H1 (cell line): Measurements from ENCODE around the gene KIAA1755.

ENCODE experiments used
- CEBPB ChIP-seq: IDR thresholded peaks from 2 replicates; pipeline ENCODE4 v1.6.1; 2012; ENCODE audit warnings: low read depth, low read length
- CHD2 ChIP-seq: IDR thresholded peaks from 2 replicates; pipeline ENCODE4 v1.6.1; 2012; ENCODE audit warnings: low read length, improper control_type of control experiment
- EP300 ChIP-seq, 2 experiments: IDR thresholded peaks; 1 replicate in 1 of 2; 2 replicates in 1 of 2; pipeline ENCODE4 v1.6.1; 2011 to 2012; ENCODE audit warnings: low read depth in 2 of 2, low read length in 2 of 2, mild to moderate bottlenecking in 2 of 2, borderline replicate concordance in 1 of 2, inconsistent platforms in 1 of 2, moderate library complexity in 1 of 2
- MAFK ChIP-seq: IDR thresholded peaks from 2 replicates; pipeline ENCODE4 v1.6.1; 2012; ENCODE audit warnings: low read depth, mild to moderate bottlenecking, improper control_type of control experiment, low read length
- POLR2A ChIP-seq, 2 experiments: IDR thresholded peaks; 1 replicate in 1 of 2; 2 replicates in 1 of 2; pipeline ENCODE4 v1.6.1; 2011; ENCODE audit warnings: low read depth in 2 of 2, low read length in 2 of 2, mild to moderate bottlenecking in 2 of 2; ENCODE audit errors: control extremely low read depth in 1 of 2
- POLR2AphosphoS5 ChIP-seq: IDR thresholded peaks from 2 replicates; pipeline ENCODE4 v1.6.1; 2011; ENCODE audit warnings: low read depth, low read length
- YY1 ChIP-seq: IDR thresholded peaks from 2 replicates; pipeline ENCODE4 v1.6.1; 2011; ENCODE audit warnings: low read depth, mild to moderate bottlenecking, low read length
- TF ChIP-seq, protein P1 (sequence below), 3 experiments: IDR thresholded peaks; 1 replicate in 2 of 3; 2 replicates in 1 of 3; pipeline versions ENCODE4 v1.5.1 to v1.6.1; 2011; ENCODE audit warnings: low read length in 3 of 3, mild to moderate bottlenecking in 3 of 3, inconsistent platforms in 2 of 3, low read depth in 1 of 3, moderate library complexity in 1 of 3; ENCODE audit not compliant: insufficient read depth in 1 of 3; ENCODE audit errors: control extremely low read depth in 1 of 3
- TF ChIP-seq, protein P2 (sequence below): IDR thresholded peaks from 2 replicates; pipeline ENCODE4 v1.6.1; 2012; ENCODE audit warnings: low read length, inconsistent platforms

DNA sequence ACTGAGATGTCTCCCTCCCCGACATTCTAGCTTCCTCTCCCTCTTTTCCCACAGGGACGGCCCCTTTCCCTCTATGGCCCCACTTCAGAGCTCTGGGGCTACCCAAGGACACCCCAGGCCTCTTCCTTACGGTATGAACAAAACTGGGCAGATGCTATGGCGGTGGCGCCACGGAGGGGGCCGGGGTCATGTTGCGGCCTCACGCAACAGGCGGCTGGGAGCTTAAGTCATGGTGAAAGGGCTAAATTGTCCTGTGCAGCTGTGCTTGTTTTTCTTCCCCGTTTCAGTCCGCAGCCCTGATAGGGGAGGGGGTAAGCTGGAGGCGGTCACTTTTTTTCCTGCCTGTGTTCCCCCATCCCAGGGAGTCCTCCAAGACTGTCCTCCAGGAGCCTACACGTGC lies 17.6 kb upstream of the KIAA1755 start:
- no peak for TF ChIP-seq YY1
- TF ChIP-seq, protein P1, sequence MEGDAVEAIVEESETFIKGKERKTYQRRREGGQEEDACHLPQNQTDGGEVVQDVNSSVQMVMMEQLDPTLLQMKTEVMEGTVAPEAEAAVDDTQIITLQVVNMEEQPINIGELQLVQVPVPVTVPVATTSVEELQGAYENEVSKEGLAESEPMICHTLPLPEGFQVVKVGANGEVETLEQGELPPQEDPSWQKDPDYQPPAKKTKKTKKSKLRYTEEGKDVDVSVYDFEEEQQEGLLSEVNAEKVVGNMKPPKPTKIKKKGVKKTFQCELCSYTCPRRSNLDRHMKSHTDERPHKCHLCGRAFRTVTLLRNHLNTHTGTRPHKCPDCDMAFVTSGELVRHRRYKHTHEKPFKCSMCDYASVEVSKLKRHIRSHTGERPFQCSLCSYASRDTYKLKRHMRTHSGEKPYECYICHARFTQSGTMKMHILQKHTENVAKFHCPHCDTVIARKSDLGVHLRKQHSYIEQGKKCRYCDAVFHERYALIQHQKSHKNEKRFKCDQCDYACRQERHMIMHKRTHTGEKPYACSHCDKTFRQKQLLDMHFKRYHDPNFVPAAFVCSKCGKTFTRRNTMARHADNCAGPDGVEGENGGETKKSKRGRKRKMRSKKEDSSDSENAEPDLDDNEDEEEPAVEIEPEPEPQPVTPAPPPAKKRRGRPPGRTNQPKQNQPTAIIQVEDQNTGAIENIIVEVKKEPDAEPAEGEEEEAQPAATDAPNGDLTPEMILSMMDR (IDR thresholded peaks at IDR 0.05; ENCODE audit: control extremely low read depth in 1 of 3, insufficient read depth in 1 of 3, low read depth in 1 of 3, low read length in 3 of 3) = no peak
- TF ChIP-seq POLR2AphosphoS5 = no peak
- no peak for TF ChIP-seq CEBPB
- no peak for TF ChIP-seq CHD2
- TF ChIP-seq POLR2A (IDR thresholded peaks at IDR 0.05; ENCODE audit: control extremely low read depth in 1 of 2, low read depth in 2 of 2, low read length in 2 of 2) = no peak
- no peak for TF ChIP-seq EP300 (IDR thresholded peaks at IDR 0.05; ENCODE audit: borderline replicate concordance in 1 of 2, low read depth in 2 of 2, low read length in 2 of 2)
- no peak for TF ChIP-seq MAFK
- TF ChIP-seq, protein P2, sequence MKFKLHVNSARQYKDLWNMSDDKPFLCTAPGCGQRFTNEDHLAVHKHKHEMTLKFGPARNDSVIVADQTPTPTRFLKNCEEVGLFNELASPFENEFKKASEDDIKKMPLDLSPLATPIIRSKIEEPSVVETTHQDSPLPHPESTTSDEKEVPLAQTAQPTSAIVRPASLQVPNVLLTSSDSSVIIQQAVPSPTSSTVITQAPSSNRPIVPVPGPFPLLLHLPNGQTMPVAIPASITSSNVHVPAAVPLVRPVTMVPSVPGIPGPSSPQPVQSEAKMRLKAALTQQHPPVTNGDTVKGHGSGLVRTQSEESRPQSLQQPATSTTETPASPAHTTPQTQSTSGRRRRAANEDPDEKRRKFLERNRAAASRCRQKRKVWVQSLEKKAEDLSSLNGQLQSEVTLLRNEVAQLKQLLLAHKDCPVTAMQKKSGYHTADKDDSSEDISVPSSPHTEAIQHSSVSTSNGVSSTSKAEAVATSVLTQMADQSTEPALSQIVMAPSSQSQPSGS = no peak
